Mesenchymal stem cell (in vitro differentiated cells and primary cell): Measurements from ENCODE around the gene RBPJL.

ENCODE experiments used
- DNase-seq: peaks from one replicate; pipeline ENCODE4 v3.0.0-alpha.2; 2013
- H2AFZ ChIP-seq: one replicate; pipeline ENCODE4 v1.6.1; 2013; ENCODE audit warnings: low read depth, mild to moderate bottlenecking, control low read depth, inconsistent platforms, low read length, moderate library complexity
- H2AK5ac ChIP-seq: 2 replicates; pipeline ENCODE4 v1.6.1; 2013; ENCODE audit warnings: low read length, moderate library complexity, mild to moderate bottlenecking, inconsistent platforms; ENCODE audit not compliant: severe bottlenecking
- H2BK120ac ChIP-seq: one replicate; pipeline ENCODE4 v1.6.1; 2013; ENCODE audit warnings: low read depth, mild to moderate bottlenecking, inconsistent platforms, low read length, moderate library complexity
- H2BK12ac ChIP-seq, 2 experiments: one replicate each; pipeline ENCODE4 v1.6.1; 2013; ENCODE audit warnings: inconsistent platforms in 2 of 2, low read length in 2 of 2, mild to moderate bottlenecking in 2 of 2, moderate library complexity in 2 of 2, control low read depth in 1 of 2
- H2BK15ac ChIP-seq: one replicate; pipeline ENCODE4 v1.6.1; 2013; ENCODE audit warnings: mild to moderate bottlenecking, low read depth, inconsistent platforms; ENCODE audit not compliant: poor library complexity, severe bottlenecking
- H2BK5ac ChIP-seq: 2 replicates; pipeline ENCODE4 v1.6.1; 2013; ENCODE audit warnings: low read depth, mild to moderate bottlenecking, low read length, control low read depth, inconsistent platforms; ENCODE audit not compliant: poor library complexity, severe bottlenecking
- H3K14ac ChIP-seq, 2 experiments: one replicate each; pipeline ENCODE4 v1.6.1; 2013; ENCODE audit warnings: inconsistent platforms in 2 of 2, low read length in 2 of 2, control low read depth in 1 of 2, mild to moderate bottlenecking in 1 of 2, moderate library complexity in 1 of 2
- H3K18ac ChIP-seq, 2 experiments: one replicate each; pipeline ENCODE4 v1.6.1; 2013; ENCODE audit warnings: inconsistent platforms in 2 of 2, low read length in 2 of 2, control low read depth in 1 of 2, low read depth in 1 of 2, mild to moderate bottlenecking in 1 of 2
- H3K23ac ChIP-seq, 2 experiments: one replicate each; pipeline ENCODE4 v1.6.1; 2013; ENCODE audit warnings: inconsistent platforms in 2 of 2, low read length in 2 of 2, mild to moderate bottlenecking in 2 of 2, moderate library complexity in 2 of 2, control low read depth in 1 of 2
- H3K27ac ChIP-seq: 2 replicates; pipeline ENCODE4 v1.5.1; 2013; ENCODE audit warnings: mild to moderate bottlenecking, moderate library complexity, low read length, control low read depth, inconsistent platforms; ENCODE audit not compliant: poor library complexity, severe bottlenecking
- H3K27me3 ChIP-seq, 2 experiments: 2 replicates each; pipeline versions ENCODE4 v1.6.1 to v1.7.0; 2013; ENCODE audit warnings: low read length in 2 of 2, mild to moderate bottlenecking in 2 of 2, moderate library complexity in 2 of 2, control low read depth in 1 of 2, inconsistent platforms in 1 of 2; ENCODE audit not compliant: control insufficient read depth in 1 of 2, insufficient read depth in 1 of 2
- H3K36me3 ChIP-seq, 2 experiments: 2 replicates each; pipeline versions ENCODE4 v1.6.1 to v1.7.0; 2013; ENCODE audit warnings: low read length in 2 of 2, control low read depth in 1 of 2, inconsistent platforms in 1 of 2, low read depth in 1 of 2, mild to moderate bottlenecking in 1 of 2; ENCODE audit not compliant: insufficient read depth in 2 of 2, control insufficient read depth in 1 of 2
- H3K4ac ChIP-seq, 2 experiments: one replicate each; pipeline ENCODE4 v1.6.1; 2013; ENCODE audit warnings: inconsistent platforms in 2 of 2, low read length in 2 of 2, mild to moderate bottlenecking in 2 of 2, moderate library complexity in 2 of 2, control low read depth in 1 of 2, low read depth in 1 of 2
- H3K4me1 ChIP-seq: 2 replicates; pipeline ENCODE4 v1.6.1; 2013; ENCODE audit warnings: low read depth, low read length, control low read depth; ENCODE audit not compliant: control insufficient read depth, insufficient read depth
- H3K4me2 ChIP-seq: 2 replicates; pipeline ENCODE4 v1.6.1; 2013; ENCODE audit warnings: low read length, mild to moderate bottlenecking, inconsistent platforms; ENCODE audit not compliant: poor library complexity, severe bottlenecking
- H3K4me3 ChIP-seq, 2 experiments: 2 replicates each; pipeline versions ENCODE4 v1.5.1 to v1.7.0; 2013; ENCODE audit warnings: low read length in 2 of 2, mild to moderate bottlenecking in 2 of 2, control low read depth in 1 of 2, low read depth in 1 of 2; ENCODE audit not compliant: insufficient read depth in 1 of 2
- H3K79me1 ChIP-seq: replicated peaks from 2 replicates; pipeline ENCODE4 v1.6.1; 2013; ENCODE audit warnings: mild to moderate bottlenecking, control low read depth, low read length, inconsistent platforms; ENCODE audit not compliant: poor library complexity, severe bottlenecking
- H3K9ac ChIP-seq: 2 replicates; pipeline ENCODE4 v1.7.0; 2013; ENCODE audit warnings: mild to moderate bottlenecking, low read length, moderate library complexity
- H3K9me3 ChIP-seq: 2 replicates; pipeline ENCODE4 v1.7.0; 2013; ENCODE audit warnings: mild to moderate bottlenecking, low read length; ENCODE audit not compliant: control insufficient read depth
- H4K8ac ChIP-seq: one replicate; pipeline ENCODE4 v1.6.1; 2013; ENCODE audit warnings: inconsistent platforms, mild to moderate bottlenecking, low read length, moderate library complexity
- H4K91ac ChIP-seq: one replicate; pipeline ENCODE4 v1.6.1; 2013; ENCODE audit warnings: mild to moderate bottlenecking, low read length, inconsistent platforms
- WGBS: methylation state at CpG from one replicate; pipeline ENCODE4 v1.1.7; 2013; ENCODE audit warnings: mixed read lengths; 5-methylcytosine and 5-hydroxymethylcytosine counted together

Gene RBPJL

DNA sequence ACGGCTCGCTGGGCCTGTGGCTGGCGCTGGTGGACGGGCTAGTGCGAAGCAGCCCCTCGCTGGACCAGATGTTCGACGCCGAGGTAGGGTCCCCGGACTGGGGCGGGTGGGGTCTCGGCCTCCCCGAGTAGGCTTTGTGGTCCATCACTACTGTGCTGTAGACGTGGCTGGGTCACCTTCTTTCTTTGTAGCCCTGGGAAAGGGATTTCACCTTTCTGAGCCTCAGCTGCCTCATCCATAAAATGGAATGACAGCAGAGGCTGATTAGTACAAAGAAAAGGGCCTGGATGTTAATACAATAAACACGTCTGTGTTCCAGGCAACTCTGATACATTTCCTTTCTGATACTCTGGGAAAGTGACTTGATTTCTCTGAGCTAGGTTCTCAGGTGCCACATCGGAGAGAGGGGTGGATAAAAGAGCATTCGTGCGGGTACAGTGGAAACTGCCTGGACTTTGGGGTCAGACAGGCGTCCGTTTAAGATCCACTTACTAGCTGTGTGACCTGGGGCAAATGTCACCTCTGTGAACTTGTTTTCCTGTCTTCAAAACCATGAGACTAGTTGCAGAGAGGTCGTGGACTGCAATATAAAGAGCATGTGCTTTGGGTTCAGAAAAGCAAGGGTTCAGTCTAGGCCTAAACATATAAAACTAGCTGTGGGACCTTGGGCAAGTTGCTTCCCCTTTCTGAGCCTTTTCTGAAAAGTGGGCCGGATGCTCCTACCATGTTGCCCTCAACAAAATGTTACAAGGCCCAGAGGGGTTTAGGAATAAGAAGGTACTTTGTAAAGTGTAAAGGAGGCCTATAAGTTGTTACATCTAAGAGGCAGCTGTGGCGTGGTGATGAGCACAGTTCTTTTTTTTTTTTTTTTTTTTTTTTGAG, 57.2 kb downstream of the RBPJL start:
- Histone ChIP-seq H4K8ac (no peak overlapping the region), H3K4me2 (peak overlapping the region; percentile 76), H2BK5ac (no peak overlapping the region), H3K4ac (no peak overlapping the region), H2AK5ac (no peak overlapping the region), H3K4me3 (peak overlapping the region; percentile 79 to 95), H3K18ac (peak overlapping the region in 1 of 2 experiments; percentile 73), H3K14ac (peak overlapping the region in 1 of 2 experiments; percentile 45), H2AFZ (no peak overlapping the region), H3K79me1 (peaks cover 27% of the 10 kb centered on the region), H3K27ac (no peak overlapping the region), H2BK120ac (no peak overlapping the region), H3K4me1 (peaks cover 14% of the 10 kb centered on the region), H3K23ac (peak overlapping the region in 1 of 2 experiments; percentile 3), H2BK12ac (no peak overlapping the region), H3K9ac (peak overlapping the region; percentile 99), H2BK15ac (no peak overlapping the region), H4K91ac (no peak overlapping the region), H3K36me3 (peaks cover 24 to 37% of the 10 kb centered on the region in 2 experiments), H3K9me3 (no peaks in the 10 kb centered on the region), H3K27me3 (no peaks in the 10 kb centered on the region)
- no peak for DNase-seq
- WGBS: 28% methylated on average over 23 of the region's 23 CpGs

DNA sequence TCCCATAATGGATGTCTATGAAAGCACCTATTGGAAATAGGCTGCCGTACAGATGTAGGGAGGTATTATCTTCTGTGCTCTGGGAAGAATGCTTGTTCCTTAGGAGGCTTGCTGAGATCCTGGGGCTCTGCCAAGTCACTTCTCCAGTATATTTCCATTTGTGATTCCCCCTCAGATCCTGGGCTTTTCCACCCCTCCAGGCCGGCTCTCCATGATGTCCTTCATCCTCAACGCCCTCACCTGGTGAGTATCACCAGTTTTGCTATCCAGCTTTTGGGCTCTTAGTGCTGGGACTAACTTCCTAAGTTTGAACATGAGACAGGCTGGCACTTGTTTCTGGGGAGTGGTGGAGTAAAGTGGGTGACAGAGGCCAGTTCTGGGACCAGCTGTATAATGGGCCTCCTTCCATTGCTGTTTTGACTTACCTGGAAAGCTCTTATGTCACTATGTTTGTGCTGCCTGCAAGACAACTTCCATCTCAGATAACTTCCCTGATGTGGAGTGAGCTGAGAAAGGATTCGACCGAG, 58.9 kb downstream of the RBPJL start:
- H3K9me3 ChIP-seq: no peaks in the 10 kb centered on the region
- no peak overlapping the region for H2AK5ac ChIP-seq
- H3K4me3 ChIP-seq: no peak overlapping the region
- no peak overlapping the region for H3K23ac ChIP-seq
- no peak overlapping the region for H2BK15ac ChIP-seq
- H2BK5ac ChIP-seq: no peak overlapping the region
- H4K91ac ChIP-seq: no peak overlapping the region
- H3K27me3 ChIP-seq: no peaks in the 10 kb centered on the region
- H2BK12ac ChIP-seq: no peak overlapping the region
- no peak overlapping the region for H3K9ac ChIP-seq
- H3K18ac ChIP-seq: no peak overlapping the region
- H3K4ac ChIP-seq: no peak overlapping the region
- no peak overlapping the region for H3K27ac ChIP-seq
- peaks cover 27% of the 10 kb centered on the region for H3K79me1 ChIP-seq
- H2AFZ ChIP-seq: no peak overlapping the region
- H3K36me3 ChIP-seq: peaks cover 27 to 37% of the 10 kb centered on the region in 2 experiments
- peaks cover 4% of the 10 kb centered on the region for H3K4me1 ChIP-seq
- H3K4me2 ChIP-seq: no peak overlapping the region
- DNase-seq: no peak
- no peak overlapping the region for H2BK120ac ChIP-seq
- no peak overlapping the region for H4K8ac ChIP-seq
- 99% methylated on average over 5 of the region's 5 CpGs for WGBS
- H3K14ac ChIP-seq: no peak overlapping the region

DNA sequence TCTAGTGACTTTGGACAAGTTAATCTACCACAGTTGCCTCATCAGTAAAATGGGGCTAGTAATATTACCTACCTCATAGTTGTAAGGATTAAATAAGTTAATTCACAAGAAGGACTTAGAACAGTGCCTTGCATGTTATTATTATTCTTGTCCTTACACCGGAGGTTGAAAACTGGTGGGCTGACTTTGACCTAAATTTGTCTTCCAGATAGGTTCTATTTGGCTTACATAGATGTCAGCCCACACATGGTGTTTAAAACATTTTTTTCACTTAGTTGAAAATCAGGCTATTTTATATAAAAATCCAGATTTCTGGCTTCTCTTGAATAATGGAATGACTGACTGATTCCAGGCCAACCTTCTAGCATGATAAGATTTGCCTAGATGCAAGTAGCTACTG, 59.6 kb downstream of the RBPJL start:
- H2BK15ac ChIP-seq: no peak overlapping the region
- no peak overlapping the region for H3K4me3 ChIP-seq
- no peak overlapping the region for H3K27ac ChIP-seq
- H3K4me1 ChIP-seq: peaks cover 2% of the 10 kb centered on the region
- peaks cover 27% of the 10 kb centered on the region for H3K79me1 ChIP-seq
- DNase-seq: no peak
- H2BK5ac ChIP-seq: no peak overlapping the region
- no peak overlapping the region for H3K18ac ChIP-seq
- no peak overlapping the region for H3K23ac ChIP-seq
- H3K4ac ChIP-seq: no peak overlapping the region
- H2AK5ac ChIP-seq: no peak overlapping the region
- H2AFZ ChIP-seq: no peak overlapping the region
- H3K9ac ChIP-seq: no peak overlapping the region
- H2BK12ac ChIP-seq: no peak overlapping the region
- H4K91ac ChIP-seq: no peak overlapping the region
- peaks cover 29 to 37% of the 10 kb centered on the region in 2 experiments for H3K36me3 ChIP-seq
- no peak overlapping the region for H2BK120ac ChIP-seq
- H3K9me3 ChIP-seq: no peaks in the 10 kb centered on the region
- H4K8ac ChIP-seq: no peak overlapping the region
- no peaks in the 10 kb centered on the region for H3K27me3 ChIP-seq
- H3K14ac ChIP-seq: no peak overlapping the region
- no peak overlapping the region for H3K4me2 ChIP-seq
- no CpG with 5 or more reads among the region's 1 CpG for WGBS

GRCh38 chr20:45366631-45367030, 60.0 kb downstream of the RBPJL start:
- no peak overlapping the region for H3K4me3 ChIP-seq
- H4K8ac ChIP-seq: no peak overlapping the region
- peaks cover 2% of the 10 kb centered on the region for H3K4me1 ChIP-seq
- no peak overlapping the region for H3K14ac ChIP-seq
- no peaks in the 10 kb centered on the region for H3K27me3 ChIP-seq
- no peak overlapping the region for H2BK12ac ChIP-seq
- H2AFZ ChIP-seq: no peak overlapping the region
- no peaks in the 10 kb centered on the region for H3K9me3 ChIP-seq
- no peak overlapping the region for H2BK120ac ChIP-seq
- no peak overlapping the region for H3K18ac ChIP-seq
- no peak overlapping the region for H2BK5ac ChIP-seq
- WGBS: 89% methylated on average over 11 of the region's 11 CpGs
- no peak overlapping the region for H3K27ac ChIP-seq
- H2BK15ac ChIP-seq: no peak overlapping the region
- no peak for DNase-seq
- H3K36me3 ChIP-seq: peaks cover 29 to 38% of the 10 kb centered on the region in 2 experiments
- H3K4ac ChIP-seq: no peak overlapping the region
- no peak overlapping the region for H3K9ac ChIP-seq
- H3K79me1 ChIP-seq: peaks cover 27% of the 10 kb centered on the region
- no peak overlapping the region for H3K23ac ChIP-seq
- H4K91ac ChIP-seq: no peak overlapping the region
- H2AK5ac ChIP-seq: no peak overlapping the region
- no peak overlapping the region for H3K4me2 ChIP-seq
